ENCODE data around the gene MEPCE. TPM values are rescaled to one million over a fixed set of nuclear protein-coding genes. Genes with fewer than 3 reads are reported as not detected.

The MEPCE gene
- total RNA-seq, 1 experiment from 2014 or later: 70.3 TPM

DNA sequence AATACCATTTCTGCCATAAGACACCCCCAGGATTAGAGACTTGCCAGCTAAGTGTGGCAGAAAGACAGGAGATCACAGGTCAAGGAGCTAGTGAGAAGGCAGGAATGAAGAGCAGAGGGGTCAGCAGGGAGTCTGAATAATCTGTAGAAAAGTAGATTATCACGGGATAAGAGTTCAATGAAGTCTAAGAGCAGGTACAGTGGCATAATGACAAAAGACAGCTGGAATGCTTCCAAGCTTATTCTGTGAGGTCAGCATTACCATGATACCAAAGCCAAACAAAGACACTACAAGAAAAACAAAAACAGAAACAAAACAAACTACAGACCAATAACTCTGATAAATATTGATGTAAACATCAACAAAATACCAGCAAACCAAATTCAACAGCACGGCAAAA is 35.6 kb upstream of the MEPCE start:
- Histone ChIP-seq H4K20me1 (ENCODE audit: insufficient read depth) (no peaks in the 10 kb centered on the region), H3K79me2 (ENCODE audit: low read depth) (no peaks in the 10 kb centered on the region), H3K9me2 (ENCODE audit: insufficient read depth) (no peaks in the 10 kb centered on the region), H3K36me3 (ENCODE audit: low read depth) (no peaks in the 10 kb centered on the region), H3K27me3 (ENCODE audit: insufficient read depth, low read depth) (peaks cover 3% of the 10 kb centered on the region; the same call in 1 of the 2 replicates), H3K4me3 (no peak overlapping the region), H2AFZ (no peak overlapping the region), H3K9me3 (ENCODE audit: insufficient read depth, low read depth) (no peaks in the 10 kb centered on the region), H3K4me1 (replicated peaks; ENCODE audit: insufficient read depth) (no peaks in the 10 kb centered on the region), H3K27ac (no peak overlapping the region), H3F3A (ENCODE audit: insufficient read depth, low read depth) (no peaks in the 10 kb centered on the region), H3K4me2 (no peak overlapping the region)
- no TSS peak for BruUV-seq (replicated peaks)
- ChIA-PET CTCF (interaction anchor here (0.5 kb wide), 2 partner anchors 46 to 339 kb away, joined by 7 to 10 read pairs; no protein-coding TSS in a partner anchor), POLR2A (ENCODE audit: unreplicated experiment) (no interaction called here)
- intact Hi-C loops (cut with micrococcal nuclease; ENCODE audit: unreplicated experiment): no loop called here
- DNase-seq: no peak
- TF ChIP-seq, protein P1, sequence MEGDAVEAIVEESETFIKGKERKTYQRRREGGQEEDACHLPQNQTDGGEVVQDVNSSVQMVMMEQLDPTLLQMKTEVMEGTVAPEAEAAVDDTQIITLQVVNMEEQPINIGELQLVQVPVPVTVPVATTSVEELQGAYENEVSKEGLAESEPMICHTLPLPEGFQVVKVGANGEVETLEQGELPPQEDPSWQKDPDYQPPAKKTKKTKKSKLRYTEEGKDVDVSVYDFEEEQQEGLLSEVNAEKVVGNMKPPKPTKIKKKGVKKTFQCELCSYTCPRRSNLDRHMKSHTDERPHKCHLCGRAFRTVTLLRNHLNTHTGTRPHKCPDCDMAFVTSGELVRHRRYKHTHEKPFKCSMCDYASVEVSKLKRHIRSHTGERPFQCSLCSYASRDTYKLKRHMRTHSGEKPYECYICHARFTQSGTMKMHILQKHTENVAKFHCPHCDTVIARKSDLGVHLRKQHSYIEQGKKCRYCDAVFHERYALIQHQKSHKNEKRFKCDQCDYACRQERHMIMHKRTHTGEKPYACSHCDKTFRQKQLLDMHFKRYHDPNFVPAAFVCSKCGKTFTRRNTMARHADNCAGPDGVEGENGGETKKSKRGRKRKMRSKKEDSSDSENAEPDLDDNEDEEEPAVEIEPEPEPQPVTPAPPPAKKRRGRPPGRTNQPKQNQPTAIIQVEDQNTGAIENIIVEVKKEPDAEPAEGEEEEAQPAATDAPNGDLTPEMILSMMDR (conservative IDR thresholded peaks at IDR 0.05): no peak
- no peak for TF ChIP-seq EZH2 (IDR thresholded peaks at IDR 0.05; ENCODE audit: low read depth)

DNA sequence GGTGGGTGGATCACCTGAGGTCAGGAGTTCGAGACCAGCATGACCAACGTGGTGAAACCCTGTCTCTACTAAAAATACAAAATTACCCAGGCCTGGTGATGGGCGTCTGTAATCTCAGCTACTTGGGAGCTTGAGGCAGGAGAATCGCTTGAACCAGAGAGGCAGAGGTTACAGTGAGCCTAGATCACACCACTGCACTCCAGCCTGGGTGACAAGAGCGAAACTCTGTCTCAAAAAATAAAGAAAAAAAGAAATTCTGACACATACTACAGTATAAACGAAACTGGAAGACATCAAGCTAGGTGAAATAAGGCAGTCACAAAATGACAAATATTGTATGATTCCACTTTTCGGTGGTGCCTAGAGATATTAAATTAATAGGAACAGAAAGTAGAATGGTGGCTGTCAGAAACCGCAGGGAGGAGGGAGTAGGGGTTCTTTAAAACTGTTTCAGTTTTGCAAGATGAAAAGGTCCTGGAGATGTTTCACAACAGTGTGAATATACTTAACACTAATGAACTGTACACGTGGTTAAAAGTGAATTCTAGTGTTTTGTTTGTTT is 33.1 kb upstream of the MEPCE start:
- no peak overlapping the region for H3K4me3 ChIP-seq
- H3K27ac ChIP-seq: no peak overlapping the region
- no peaks in the 10 kb centered on the region for H3K9me2 ChIP-seq (ENCODE audit: insufficient read depth)
- H3K27me3 ChIP-seq (ENCODE audit: insufficient read depth, low read depth): no peaks in the 10 kb centered on the region
- TF ChIP-seq, protein P1 (conservative IDR thresholded peaks at IDR 0.05): no peak
- TF ChIP-seq EZH2 (IDR thresholded peaks at IDR 0.05; ENCODE audit: low read depth): no peak
- ChIA-PET CTCF (no interaction called here), POLR2A (ENCODE audit: unreplicated experiment) (interaction anchor here (1.1 kb wide), 1 partner anchor 32 kb away, joined by 6 read pairs; the partner anchor contains the start of gene ZCWPW1)
- no peak for DNase-seq
- no peaks in the 10 kb centered on the region for H3K4me1 ChIP-seq (replicated peaks; ENCODE audit: insufficient read depth)
- H2AFZ ChIP-seq: no peak overlapping the region
- H3K36me3 ChIP-seq (ENCODE audit: low read depth): no peaks in the 10 kb centered on the region
- no peaks in the 10 kb centered on the region for H3K79me2 ChIP-seq (ENCODE audit: low read depth)
- H3F3A ChIP-seq (ENCODE audit: insufficient read depth, low read depth): no peaks in the 10 kb centered on the region
- no peaks in the 10 kb centered on the region for H4K20me1 ChIP-seq (ENCODE audit: insufficient read depth)
- intact Hi-C loops (cut with micrococcal nuclease; ENCODE audit: unreplicated experiment): no loop called here
- no peak overlapping the region for H3K4me2 ChIP-seq
- H3K9me3 ChIP-seq (ENCODE audit: insufficient read depth, low read depth): no peaks in the 10 kb centered on the region
- BruUV-seq (replicated peaks): no TSS peak

GRCh38 chr7:100397315-100398081 is 32.1 kb upstream of the MEPCE start:
- DNase-seq: no peak
- Histone ChIP-seq H3K9me2 (ENCODE audit: insufficient read depth) (no peaks in the 10 kb centered on the region), H2AFZ (no peak overlapping the region), H3K27me3 (ENCODE audit: insufficient read depth, low read depth) (no peaks in the 10 kb centered on the region), H3K9me3 (ENCODE audit: insufficient read depth, low read depth) (no peaks in the 10 kb centered on the region), H3K79me2 (ENCODE audit: low read depth) (no peaks in the 10 kb centered on the region), H3F3A (ENCODE audit: insufficient read depth, low read depth) (no peaks in the 10 kb centered on the region), H3K36me3 (ENCODE audit: low read depth) (no peaks in the 10 kb centered on the region), H3K4me2 (no peak overlapping the region), H3K27ac (no peak overlapping the region), H4K20me1 (ENCODE audit: insufficient read depth) (no peaks in the 10 kb centered on the region), H3K4me3 (no peak overlapping the region), H3K4me1 (replicated peaks; ENCODE audit: insufficient read depth) (no peaks in the 10 kb centered on the region)
- TF ChIP-seq, protein P1 (conservative IDR thresholded peaks at IDR 0.05): no peak
- TF ChIP-seq EZH2 (IDR thresholded peaks at IDR 0.05; ENCODE audit: low read depth): no peak
- POLR2A ChIA-PET (ENCODE audit: unreplicated experiment): interaction anchor here (0.6 kb wide), 1 partner anchor 117 kb away, joined by 5 read pairs; no protein-coding TSS in a partner anchor
- CTCF ChIA-PET: interaction anchor here (1.0 kb wide), 1 partner anchor 10 kb away, joined by 3 read pairs; no protein-coding TSS in a partner anchor
- intact Hi-C loops (cut with micrococcal nuclease; ENCODE audit: unreplicated experiment): no loop called here
- BruUV-seq (replicated peaks): no TSS peak
